Measurements from ENCODE around the gene ENTPD7. TPM values are rescaled to one million over a fixed set of nuclear protein-coding genes. Genes with fewer than 3 reads are reported as not detected.
"Not testable (repeated sequence)": the region's sequence is repeated elsewhere in the genome, so short reads cannot be mapped to it uniquely, and the experiment has no call there.

The ENTPD7 gene
- total RNA-seq, 1 donor from 2014 or later, result 10.2 TPM

DNA sequence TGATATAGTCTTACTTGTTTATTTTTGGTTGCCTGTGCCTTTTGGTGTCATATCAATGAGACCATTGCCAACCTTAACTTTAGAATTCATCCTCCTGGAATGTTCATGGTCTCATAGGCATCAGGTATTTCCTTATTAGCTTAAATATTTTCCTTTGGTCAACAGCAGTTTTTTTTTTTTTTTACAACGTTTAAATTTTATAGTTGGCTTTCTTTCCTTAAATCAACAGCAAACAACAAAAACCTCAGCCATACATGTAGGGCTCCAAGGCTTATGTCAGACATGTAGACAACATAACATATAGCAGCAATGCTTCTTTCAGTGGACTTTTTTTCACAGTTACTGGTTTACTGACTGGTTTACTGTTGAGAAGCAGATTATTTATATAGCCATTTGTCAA is 22.7 kb downstream of the ENTPD7 start:
- FAIRE-seq (no peak), DNase-seq (ENCODE audit: low spot score in 2 of 2) (no peak)

DNA sequence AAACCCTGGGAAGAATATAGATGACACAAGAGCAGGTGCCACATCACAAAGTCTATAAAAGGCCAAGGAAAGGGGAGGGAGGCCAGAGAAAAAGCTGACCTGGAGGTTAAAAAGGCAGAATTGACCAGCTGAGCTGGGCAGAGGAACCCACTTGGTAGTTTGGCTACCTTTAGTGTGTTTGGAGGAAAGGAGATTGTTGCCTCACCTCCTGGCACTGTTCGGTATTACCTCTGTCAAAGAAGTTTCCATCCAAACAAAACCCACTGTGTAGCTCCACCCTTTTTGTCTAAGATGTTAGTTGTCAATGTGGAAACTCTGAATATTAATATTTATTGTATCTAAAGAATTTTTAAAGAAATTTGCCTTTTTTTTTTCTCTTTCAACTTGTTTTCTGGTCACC is 23.4 kb downstream of the ENTPD7 start:
- no peak for DNase-seq (ENCODE audit: low spot score in 2 of 2)
- FAIRE-seq, result no peak

DNA sequence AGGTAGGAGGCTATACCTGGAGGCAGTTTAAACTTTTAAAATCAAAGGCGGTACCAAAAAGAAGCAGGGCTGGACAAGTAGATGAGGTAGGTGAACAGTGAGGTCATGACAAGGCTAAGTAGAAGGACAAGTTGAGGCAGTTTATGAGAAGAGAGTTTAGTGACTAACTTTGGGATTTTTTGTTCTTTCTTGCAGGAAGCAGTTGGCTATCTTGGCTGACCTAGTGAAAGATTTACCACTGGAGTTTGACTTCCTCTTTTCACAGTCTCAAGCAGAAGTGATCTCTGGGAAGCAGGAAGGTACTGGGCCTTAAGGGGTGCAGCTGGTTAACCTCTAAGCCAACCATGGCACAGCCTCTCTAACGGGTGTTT is 26.3 kb downstream of the ENTPD7 start:
- DNase-seq (ENCODE audit: low spot score in 2 of 2) (no peak), FAIRE-seq (no peak)

DNA sequence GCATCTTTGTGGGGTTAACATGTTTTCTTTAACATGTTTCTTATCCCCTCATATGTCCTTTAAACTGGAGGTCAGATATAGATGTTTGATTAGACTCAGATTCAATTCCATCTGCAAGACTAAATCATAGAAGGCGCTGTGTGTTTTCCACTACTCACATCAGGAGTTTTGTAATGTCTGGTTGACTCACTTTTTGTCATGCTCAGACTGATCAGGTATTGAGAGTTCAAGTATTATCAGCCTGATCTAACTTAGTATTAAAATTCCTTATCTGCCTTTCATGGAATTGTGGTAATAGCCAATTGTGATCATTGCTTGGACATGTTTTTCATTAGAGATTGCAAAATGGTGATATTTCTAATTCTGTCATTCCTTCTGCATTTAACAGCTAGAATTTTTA is 30.2 kb downstream of the ENTPD7 start:
- FAIRE-seq (no peak), DNase-seq (ENCODE audit: low spot score in 2 of 2) (no peak)

DNA sequence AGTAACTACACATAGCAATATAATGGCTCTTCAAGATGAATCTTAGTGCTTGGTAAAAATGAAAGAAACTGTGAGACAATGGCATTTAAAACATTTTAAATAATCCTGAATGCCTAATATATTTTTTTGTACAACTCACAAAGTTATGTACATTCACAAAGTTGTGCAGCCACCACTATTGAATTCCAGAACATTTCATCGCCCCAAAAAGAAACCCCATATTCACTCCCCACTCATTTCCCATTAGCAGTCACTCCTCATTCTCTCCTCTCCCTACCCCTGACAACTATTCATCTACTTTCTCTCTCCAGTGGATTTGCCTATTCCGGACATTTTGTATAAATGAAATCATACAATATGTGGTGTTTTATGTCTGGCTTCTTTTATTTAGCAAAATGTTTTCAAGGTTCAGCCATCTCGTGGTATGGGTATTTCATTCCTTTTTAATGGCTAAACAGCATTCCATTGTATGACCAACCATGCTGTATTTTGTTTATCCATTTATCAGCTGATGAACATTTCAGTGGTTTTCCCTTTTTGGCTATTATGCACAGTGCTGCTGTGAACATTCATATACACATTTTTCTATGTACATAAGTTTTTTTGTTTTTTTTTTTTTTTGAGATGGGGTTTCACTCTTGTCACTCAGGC is 34.7 kb downstream of the ENTPD7 start:
- FAIRE-seq, result no peak
- DNase-seq (ENCODE audit: low spot score in 2 of 2), result no peak

DNA sequence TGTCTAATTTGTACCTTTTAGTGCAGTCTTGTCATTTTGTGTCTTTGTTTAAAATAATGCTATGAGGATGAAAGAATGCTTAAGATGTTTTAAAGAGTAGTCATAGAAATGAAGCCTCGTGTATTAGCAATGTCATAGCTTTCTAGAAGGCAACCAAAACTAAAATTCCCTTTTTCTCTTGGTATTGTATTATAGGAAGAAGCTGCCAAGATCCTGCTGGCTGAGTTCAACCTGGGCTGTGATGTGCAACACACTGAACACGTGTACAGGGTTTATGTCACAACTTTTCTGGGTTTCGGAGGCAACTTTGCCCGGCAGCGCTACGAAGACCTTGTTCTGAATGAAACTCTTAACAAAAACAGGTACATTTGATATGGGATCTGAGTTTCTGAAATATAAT is 36.5 kb downstream of the ENTPD7 start:
- DNase-seq (ENCODE audit: low spot score in 2 of 2), result no peak
- FAIRE-seq, result no peak

DNA sequence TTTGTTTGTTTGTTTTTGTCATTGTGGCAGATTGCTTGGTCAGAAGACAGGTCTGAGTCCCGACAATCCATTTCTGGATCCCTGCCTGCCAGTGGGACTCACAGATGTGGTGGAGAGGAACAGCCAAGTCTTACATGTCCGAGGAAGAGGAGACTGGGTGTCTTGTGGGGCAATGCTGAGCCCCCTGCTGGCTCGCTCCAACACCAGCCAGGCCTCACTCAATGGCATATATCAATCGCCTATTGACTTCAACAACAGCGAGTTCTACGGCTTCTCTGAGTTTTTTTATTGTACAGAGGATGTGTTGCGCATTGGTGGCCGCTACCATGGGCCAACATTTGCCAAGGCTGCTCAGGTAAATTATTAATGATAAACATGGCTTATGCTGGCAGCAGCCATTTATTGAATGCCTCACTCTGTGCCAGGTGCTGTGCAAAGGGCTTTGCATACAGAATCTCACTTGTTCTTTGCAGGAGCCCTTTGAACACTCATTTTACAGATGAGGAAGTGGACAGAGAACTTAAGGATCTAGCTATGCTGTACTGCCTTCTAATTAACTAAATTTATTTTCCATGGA is 39.3 kb downstream of the ENTPD7 start:
- DNase-seq (ENCODE audit: low spot score in 2 of 2) (no peak), FAIRE-seq (no peak)

DNA sequence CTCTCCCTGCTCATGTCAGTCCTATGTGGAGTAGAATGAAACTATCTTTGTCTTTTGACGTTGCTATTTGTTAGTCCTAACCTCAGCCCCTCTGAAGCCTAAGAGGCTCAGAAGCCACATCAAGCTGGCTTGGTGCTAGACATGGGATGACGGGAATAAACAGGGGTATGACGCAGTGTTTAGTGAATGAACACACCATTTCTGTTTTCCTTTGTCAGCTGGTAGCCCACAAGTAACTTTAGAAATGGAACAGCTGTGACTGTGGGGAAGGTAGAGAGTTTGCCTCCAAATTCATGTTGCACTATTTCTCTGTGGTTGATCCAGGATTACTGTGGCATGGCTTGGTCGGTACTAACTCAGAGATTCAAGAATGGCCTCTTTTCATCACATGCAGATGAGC is 41.3 kb downstream of the ENTPD7 start:
- FAIRE-seq, result no peak
- DNase-seq (ENCODE audit: low spot score in 2 of 2), result no peak

DNA sequence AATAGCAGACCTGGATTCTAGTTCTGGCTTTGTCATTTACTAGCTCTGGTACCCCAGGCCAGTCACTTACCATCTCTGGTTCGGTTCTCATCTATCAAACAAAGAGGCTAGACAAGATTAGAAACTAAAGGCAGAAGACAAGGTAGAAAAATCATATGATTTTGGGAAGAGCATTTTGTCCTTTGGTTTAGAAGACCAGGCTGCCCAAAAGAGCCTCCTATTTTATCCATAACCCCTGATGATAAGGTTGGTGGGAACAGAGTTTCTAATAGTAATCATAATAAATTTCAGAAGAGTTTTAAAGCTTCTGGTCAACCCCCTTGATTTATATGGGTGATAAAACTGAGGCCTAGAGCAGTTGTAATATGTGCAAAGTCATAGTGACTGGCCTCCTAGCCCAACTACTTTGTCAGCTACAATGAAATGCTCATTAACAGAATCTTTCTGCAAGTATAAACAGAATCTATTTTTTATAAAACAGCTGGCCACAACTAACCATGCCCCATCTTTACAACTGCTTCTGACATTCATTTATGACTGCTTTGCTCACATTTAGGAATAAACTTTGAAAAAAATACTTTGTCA is 49.2 kb downstream of the ENTPD7 start:
- no peak for FAIRE-seq
- no peak for DNase-seq (ENCODE audit: low spot score in 2 of 2)

DNA sequence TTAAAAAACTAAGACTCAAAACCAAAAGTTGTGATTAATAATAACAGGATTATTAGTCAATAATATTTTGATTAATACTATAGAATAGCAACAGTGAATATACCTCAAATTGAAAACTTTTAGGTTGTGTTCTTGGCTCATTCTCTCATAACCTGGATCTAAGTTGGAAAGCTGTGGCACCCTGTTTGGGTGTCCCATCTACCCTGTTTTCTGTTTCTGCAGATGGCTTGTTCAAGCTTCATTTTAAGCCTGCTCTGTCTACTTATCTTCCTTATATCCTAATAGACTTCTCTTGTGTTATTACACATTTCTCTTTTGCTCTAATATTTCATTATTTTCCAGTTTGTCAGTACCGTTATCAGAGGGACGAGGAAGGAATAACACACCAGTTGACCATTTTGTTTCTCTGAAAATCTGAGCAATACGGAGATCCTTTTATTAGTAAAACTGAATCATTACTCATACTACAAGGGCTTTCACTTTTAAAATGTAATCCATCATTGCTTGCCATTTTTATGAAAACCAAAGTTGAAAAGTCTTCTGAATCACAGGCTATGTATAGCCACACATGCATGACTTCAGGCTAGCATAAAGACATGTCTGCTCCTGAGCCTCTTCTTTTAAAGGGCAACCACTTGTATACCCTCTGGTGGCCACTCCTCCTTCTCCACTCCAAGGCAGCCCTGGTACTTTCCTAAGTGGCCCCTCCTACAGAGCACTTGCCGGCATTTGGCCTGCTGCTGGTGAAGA is 50.3 kb downstream of the ENTPD7 start:
- FAIRE-seq, result no peak
- DNase-seq (ENCODE audit: low spot score in 2 of 2), result no peak

DNA sequence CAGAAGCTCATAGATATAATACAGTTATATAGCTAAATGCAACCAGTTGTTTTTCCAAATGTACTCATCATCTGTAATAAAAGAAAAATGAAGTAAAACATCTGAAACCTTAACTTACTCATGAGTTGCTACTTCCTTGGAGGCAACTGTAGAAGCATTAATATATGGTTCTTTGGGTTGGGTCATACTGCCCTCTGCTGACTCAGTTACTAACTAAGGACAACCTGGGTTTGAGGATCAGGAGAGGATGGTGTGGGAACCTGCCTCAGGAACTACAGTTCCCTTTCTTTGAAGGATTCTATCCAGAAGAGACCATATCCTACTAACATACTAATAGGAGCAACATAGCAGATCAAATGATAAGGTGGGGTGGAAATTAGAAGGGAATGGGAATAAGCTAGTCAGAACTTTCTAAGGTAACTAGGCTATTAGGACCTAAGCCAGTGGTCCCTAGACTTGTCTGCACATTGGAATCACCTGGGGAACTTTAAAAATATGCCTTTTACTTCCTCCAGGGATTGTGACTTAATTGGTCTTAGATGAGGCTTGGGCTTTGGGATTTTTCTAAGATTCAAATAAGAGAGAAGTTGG is 51.9 kb downstream of the ENTPD7 start:
- FAIRE-seq, result no peak

DNA sequence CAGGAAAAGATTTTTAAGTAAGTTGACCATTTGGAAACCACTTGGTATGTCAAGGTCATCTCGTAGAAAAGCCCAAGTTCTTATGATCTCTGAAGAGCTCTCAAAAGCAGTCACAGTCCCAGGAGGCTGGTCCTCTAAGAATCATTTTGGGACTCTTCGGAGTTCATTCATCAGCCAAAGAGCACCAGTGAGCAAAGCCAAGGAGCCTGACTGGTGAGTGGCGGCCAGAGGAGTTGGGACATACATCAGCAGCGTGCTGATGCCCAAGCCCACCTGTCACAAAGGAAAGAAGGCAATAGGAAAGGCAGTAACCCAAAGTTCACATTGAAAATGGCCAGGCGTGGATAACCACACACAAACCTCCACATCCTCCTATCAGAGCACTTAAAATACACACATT is 55.1 kb downstream of the ENTPD7 start:
- no peak for DNase-seq (ENCODE audit: low spot score in 2 of 2)
- FAIRE-seq, result no peak

More for the DNA sequence above, 51.9 kb downstream of the ENTPD7 start:
- DNase-seq (ENCODE audit: low spot score in 2 of 2), result peak in 1 of 2 donors; percentile 9

DNA sequence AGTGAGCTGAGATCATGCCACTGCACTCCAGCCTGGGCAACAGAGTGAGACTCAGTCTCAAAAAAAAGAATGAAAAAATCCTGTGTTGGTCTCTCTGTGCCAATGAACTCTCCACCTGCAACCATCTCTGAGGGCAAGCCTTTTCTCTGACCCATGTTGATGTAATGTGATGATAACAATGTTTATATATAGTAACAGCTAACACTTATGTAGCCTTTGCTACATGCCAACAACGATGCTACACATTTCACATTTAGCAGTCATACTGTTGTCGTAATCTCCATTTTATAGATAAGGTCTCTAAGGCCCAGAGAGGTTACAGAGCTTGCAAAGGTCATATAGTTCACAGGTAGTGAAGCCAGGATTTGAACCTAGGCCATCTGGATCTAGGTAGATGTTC is 61.1 kb downstream of the ENTPD7 start:
- FAIRE-seq, result no peak

DNA sequence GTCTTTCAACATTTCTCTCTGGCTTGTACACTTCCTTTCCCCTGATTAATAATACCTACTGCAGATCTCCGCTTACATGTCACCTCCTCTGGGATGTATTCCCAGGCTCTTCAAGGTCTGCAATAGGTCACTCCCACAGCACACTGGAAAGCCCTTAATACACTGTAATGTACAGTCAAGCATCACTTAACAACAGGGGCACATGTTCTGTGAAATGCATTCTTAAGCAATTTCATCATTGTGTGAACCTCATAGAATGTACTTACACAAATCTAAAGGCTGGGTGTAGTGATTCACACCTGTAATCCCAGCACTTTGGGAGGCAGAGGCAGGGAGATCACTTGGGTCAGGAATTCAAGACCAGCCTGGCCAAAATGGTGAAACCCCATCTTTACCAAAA is 70.7 kb downstream of the ENTPD7 start:
- DNase-seq (ENCODE audit: low spot score in 2 of 2), result no peak
- FAIRE-seq, result no peak

More for the DNA sequence above, 61.1 kb downstream of the ENTPD7 start:
- no peak for DNase-seq (ENCODE audit: low spot score in 2 of 2)

DNA sequence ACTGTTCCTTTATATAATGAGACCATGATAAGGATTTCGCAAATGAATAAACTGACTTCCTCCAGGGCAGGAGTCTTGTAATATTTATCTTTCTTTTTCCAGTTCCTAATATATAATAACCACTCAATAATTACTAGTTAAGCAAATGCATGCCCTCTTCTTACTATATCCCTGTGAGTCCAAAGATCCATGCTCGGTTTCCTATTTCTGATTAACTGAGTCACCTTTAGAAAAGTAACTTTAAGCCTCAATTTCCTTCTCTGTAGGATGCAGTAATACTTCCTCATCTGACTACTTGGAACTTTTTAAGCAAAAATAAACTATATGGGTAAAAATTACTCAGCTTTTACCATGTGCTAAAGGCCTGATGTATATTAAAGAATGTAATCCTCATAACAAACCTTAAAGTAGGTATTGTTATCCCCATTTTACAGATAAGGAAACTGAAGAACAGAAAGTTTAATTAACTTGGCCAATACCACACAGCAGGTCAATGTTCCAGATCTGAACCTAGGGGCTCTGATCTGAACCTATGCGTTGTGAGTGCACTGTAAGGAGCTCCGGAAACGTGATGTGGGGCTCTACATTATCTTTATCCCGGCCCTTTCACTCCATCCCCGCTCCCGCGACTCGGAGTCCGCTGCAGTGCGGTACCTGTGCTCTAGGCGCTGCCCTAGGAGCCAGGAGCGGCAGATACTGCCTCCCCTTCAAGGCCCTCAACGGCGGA is 72.2 kb downstream of the ENTPD7 start:
- DNase-seq (ENCODE audit: low spot score in 2 of 2) (no peak), FAIRE-seq (no peak)

DNA sequence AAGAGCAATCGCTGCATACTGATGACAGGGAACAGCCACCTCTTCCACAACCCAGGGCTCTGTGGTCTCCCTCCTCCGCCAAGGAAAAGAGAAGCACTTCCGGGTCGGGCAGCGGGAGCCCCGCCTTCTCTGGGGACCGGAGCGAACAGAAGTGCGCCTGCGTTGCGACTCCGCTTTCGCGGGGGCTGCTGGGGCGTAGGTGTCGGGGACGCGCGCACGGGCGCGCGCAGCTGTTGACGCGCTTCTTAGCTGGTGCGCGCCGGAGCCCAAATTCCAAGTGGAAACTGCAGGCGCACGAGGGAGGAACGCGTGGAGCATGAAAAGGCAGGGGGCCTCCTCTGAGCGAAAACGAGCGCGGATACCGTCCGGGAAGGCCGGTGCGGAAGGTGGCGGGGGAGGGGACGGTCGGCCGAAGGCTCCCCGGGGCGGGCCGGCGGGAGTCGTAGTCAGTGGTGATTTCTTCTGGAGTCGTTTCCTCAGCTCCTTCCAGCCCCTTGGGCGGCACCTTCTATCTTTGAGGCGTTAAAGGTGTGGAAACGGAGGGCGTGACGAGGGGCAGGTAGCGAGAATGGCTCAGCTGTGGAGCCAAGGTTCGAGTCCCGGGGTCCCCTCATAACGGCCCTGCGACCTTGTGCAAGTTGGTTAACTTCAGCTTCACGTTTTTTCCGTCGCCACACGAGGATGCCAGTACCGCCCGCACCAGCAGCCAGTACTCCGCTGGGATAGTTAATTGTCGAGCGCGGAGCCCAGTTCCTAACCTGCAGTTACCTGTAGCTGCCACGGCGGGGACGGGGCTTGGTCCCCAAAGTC is 72.9 kb downstream of the ENTPD7 start, which contains the start of the genes COX15 and CUTC:
Gene COX15 (minus strand): TSS at position 95 of the 810 bp plus-strand sequence. CDS start 78 bp downstream, at position 17.
Gene CUTC (plus strand): TSS at position 202 of the 810 bp plus-strand sequence. CDS start 115 bp downstream, at position 317.
- FAIRE-seq (peak; percentile 54), DNase-seq (ENCODE audit: low spot score in 2 of 2) (peak; percentile 76 to 89)

DNA sequence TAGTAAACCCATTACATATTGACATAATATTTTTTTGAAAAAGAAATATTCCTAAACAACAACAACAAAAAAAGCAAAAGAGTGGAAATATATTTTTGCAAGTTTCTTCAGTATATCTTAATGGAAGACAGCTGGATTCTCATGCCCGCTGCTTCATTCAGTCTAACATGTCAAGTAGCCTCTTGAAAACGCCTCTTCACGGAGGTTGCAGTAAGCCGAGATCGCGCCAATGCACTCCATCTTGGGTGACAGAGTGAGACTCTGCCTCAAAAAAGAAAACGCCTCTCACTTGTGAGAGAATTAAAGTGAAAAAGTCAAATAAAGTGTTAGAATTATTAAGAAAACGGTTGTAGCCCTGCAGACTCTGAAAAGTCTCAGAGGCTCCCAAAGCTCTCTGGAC is 74.1 kb downstream of the ENTPD7 start:
- DNase-seq (ENCODE audit: low spot score in 2 of 2), result no peak
- FAIRE-seq, result no peak

DNA sequence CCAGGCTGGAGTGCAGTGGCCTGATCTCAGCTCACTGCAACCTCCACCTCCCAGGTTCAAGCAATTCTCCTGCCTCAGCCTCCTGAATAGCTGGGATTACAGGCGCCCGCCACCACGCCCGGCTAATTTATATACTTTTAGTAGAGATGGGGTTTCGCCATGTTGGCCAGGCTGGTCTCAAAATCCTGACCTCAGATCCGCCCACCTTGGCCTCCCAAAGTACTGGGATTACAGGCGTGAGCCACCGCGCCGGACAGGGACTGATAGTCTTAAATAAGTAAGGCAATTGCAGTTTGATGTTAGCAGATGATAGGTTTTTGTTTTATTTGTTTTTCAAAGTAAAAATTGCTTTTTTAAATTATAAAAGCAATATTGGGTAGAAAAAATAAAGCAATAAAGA is 74.8 kb downstream of the ENTPD7 start:
- DNase-seq (ENCODE audit: low spot score in 2 of 2); FAIRE-seq: not testable (repeated sequence)

DNA sequence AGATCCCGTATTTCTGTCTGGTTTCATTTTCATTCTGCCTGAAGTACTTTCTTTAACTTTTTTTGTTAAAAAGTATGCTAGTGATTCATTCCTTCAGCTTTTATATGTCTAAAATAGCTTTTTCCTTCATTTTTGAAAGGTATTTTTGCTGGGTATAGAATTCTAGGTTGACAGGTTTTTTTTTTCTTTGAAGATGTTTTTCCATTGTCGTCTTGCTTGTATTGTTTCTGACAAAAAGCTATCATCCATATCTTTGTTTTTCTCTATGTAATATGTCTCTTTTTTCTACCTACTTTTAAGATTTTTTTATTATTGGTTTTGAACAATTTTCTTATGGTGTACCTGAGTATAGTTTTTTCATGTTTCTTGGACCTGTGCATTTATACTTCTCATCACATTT is 81.0 kb downstream of the ENTPD7 start:
- FAIRE-seq, result no peak
- DNase-seq (ENCODE audit: low spot score in 2 of 2), result no peak
